SW480 (cell line): ENCODE measurements around the gene ADAM29.
"Not testable (repeated sequence)": the region's sequence is repeated elsewhere in the genome, so short reads cannot be mapped to it uniquely, and the experiment has no call there.

Source experiments
- DNase-seq: peaks from one replicate; pipeline ENCODE4 v3.0.0-alpha.2; 2016; ENCODE audit warnings: low spot score

ADAM29 gene

DNA sequence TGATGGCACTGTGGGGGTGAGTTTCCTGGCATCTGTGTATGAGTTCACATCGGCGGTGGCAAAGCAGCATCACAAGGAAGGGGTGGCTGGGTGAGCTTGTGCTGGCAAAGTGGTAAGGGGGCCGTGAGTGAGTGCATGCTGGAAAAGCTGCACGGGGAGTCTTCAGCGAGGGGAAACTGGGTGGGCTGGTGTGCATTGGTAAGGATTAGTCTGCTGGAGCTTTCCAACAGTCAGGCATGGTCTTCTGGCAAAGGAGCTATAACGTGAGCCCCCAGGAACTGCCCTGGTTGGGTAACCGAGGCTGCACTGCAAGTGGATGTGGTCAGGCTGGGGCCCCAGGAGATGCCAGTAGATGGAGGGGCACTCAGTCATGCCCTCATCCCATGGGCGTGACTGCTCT is 30.7 kb downstream of the ADAM29 start:
- DNase-seq = no peak

DNA sequence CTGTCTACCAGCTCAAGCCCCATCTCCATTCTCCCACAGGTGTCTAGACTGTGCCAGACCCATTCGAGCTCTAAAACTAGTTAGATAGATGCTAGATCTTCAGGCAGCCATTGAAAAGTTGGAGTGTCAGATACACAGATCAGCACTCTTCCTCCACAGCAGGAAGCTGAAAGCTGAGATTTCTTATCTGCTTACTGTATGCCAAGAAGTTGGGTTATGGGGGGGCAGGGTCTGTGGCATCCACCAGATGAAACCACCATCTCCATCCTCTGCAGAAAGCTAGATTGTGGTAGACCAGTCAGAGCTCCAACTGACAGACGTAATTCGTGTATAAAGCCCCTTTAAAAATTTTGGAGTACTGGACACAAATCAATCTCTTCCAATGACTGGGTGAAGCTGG is 54.8 kb downstream of the ADAM29 start:
- DNase-seq = no peak

DNA sequence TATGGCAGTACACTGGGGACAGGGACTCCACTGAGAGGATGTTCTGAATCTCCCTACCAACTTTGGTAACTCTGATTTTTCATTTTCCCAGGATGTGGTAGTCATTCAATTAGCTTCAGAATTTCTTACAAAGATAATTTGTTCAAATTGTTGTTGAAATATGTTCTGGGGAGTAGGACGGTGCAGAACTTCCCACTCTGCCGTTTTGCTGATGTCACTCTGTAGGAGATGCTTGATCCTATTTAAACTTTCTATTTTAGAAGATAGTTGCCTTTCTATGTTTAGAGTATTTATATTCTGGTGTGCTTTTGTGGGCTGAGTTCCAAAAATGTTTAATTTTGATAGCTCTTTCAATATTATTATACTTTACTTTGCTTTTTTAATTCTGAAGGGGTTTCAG is 55.2 kb downstream of the ADAM29 start:
- DNase-seq = no peak

DNA sequence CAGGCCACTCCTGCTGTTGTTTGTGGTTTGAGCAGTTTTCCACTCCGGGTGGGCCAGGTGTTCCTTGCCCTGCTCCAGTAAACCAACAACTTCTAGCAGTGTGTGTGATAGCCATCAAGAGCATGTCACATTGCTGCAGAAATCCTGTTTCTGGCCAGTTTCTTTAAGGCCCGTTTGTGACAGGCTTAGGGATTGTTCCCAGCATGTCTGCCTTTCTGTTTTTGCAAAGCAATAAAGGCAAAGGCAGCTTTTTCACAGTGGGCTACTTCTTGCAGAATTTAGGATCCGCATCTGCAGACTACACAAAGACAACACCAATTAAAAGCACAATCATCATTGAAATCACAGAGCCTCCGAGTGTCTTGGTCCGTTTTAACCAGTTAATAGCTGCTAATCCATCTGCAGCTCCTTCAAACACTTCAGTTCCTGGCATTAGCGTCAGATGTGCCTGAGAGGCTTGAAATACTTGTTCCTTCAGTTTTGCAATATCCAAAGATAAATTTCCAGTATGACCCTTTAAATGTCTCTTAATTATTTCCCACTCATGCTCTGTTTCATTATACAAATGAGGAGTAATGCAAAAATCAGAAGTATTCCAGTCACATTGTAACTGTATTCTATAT is 65.1 kb downstream of the ADAM29 start:
- DNase-seq = no peak

DNA sequence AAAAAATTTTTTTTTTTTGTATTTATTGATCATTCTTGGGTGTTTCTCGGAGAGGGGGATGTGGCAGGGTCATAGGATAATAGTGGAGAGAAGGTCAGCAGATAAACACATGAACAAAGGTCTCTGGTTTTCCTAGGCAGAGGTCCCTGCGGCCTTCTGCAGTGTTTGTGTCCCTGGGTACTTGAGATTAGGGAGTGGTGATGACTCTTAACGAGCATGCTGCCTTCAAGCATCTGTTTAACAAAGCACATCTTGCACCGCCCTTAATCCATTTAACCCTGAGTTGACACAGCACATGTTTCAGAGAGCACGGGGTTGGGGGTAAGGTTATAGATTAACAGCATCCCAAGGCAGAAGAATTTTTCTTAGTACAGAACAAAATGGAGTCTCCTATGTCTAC is 65.7 kb downstream of the ADAM29 start:
- DNase-seq = not testable (repeated sequence)

DNA sequence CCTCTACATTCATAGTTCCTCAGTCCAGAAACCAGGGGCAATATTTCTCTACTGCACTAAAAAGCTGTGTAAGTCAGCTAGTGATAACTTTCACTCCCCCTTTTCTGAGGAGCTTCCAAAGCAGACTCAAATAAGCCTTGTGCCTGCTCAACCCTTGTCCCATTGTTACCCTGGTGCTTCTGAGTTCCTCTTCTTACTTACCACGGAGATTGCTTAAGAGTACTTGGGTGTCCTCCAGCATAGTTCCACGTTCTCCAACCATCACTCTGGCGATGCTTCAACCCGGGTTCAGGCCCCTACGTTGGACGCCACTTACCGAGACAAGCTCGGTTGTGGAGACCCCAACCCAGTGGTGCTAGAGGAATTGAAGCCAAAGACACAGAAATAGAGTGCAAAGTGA is 71.6 kb downstream of the ADAM29 start:
- no peak for DNase-seq

DNA sequence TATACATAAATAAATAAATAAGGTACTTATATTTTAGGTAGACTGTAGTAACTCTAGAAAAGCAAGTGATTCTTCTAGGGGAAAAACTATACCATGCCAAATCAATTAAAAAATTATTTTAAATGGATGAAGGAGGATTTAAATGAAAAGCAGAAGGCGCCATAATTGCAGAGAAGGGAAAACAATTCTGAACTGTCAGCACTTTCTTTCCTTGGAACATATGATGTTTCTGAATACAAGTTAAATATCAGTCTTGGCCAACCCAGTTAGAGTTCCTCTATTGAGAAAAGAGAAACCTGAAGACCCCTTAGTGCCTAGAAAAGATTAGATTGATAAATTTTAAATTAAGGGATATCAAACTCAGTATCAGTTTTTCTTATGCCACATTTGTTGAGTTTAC is 75.8 kb downstream of the ADAM29 start:
- DNase-seq = no peak

DNA sequence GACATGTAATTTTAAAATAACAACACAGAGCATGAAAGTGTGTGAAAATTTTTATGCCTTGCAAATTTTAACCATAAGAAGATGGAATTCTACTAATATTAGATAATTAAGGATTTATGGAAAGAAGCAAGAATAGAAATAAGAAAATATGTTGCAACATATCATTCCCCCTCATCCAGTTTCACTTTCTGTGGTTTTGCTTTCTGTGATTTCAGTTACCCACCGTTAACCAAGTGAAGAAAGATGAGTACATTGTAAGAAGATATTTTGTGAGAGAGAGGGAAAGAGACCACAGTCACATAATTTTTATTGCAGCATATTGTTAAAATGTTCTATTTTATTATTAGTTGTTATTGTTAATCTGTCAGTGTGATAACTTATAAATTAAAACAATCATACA is 77.9 kb downstream of the ADAM29 start:
- no peak for DNase-seq

DNA sequence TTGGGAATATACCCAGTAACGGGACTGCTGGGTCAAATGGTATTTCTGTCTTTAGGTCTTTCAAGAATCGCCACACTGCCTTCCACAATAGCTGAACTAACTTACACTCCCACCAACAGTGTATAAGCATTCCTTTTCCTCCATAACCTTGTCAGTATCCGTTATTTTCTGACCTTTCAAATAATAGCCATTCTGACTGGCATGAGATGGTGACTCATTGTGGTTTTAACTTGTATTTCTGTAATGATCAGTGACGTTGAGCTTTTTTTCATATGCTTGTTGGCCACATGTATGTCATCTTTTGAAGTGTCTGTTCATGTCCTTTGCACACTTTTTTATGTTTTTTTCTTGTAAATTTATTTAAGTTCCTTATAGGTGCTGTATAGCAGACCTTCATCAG is 81.2 kb downstream of the ADAM29 start:
- DNase-seq = peak; percentile 4

DNA sequence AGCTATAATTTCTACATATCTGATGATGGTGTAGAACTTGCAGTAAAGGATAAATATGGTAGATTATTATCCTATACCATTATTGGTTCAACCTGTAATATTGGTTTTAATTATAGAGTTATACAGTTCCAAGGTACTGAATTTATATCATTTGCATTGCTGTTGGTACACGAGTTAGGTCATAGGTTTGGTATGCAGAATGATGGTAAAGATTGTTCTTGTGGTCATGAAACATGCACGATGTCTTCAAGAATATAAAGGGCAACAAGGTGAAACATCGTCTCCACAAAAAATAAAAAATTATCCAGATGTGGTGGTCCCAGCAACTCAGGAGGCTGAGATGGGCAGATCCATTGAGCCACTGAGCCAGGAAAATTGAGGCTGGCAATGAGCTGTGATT is 99.6 kb downstream of the ADAM29 start:
- DNase-seq = no peak

DNA sequence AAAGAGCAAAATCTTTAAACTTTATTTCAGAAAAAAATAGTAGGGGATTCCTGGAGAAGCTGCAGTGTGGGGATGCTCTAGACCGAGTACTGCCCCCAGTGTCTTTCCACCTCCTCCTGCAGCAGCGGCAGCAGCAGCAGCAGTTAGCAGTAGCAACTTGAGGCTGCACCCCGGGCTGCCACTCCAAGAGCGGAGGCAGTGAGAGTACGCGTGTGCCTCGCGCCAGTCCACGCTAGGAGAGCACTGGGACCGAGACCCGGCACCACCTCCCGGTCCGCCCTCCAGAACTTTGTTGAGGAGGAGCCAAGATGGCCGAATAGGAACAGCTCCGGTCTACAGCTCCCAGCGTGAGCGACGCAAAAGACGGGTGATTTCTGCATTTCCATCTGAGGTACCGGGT is 101.3 kb downstream of the ADAM29 start:
- not testable (repeated sequence) for DNase-seq
